IPS-NIHi7 (cell line): ENCODE results near the gene PDGFRB.
A peak's percentile ranks its signal among the peaks of the same experiment; 100 is the strongest.
"Not testable (repeated sequence)": the region's sequence is repeated elsewhere in the genome, so short reads cannot be mapped to it uniquely, and the experiment has no call there.

Experiments
- DNase-seq: peaks from one replicate; pipeline ENCODE4 v3.0.0; 2012; ENCODE audit warnings: mixed read lengths; ENCODE audit errors: extremely low spot score

Gene PDGFRB

GRCh38 chr5:150084754-150085153 is 70.9 kb downstream of the PDGFRB start:
- DNase-seq, result not testable (repeated sequence)

GRCh38 chr5:150082889-150083288 is 72.8 kb downstream of the PDGFRB start:
- DNase-seq, result peak; percentile 10

DNA sequence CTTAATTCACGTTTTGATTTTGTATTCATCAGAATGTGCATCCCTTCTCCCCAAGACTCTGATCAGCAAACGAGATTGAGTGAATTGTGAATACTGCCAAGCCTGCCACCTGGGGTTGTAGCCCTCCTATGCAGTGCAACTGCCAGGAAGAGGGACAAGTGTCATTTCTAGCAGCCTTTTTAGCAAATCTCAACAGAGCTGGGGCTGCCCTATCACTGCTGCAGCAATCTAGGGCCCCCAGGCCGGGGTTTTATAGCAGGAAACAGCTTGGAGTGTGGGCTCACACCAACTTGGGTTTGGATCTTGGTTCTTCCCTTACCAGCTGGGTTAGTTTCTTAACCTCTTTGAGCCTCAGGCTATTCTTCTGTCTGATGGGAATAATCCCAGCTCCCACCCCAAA is 73.3 kb downstream of the PDGFRB start:
- DNase-seq, result peak; percentile 11

DNA sequence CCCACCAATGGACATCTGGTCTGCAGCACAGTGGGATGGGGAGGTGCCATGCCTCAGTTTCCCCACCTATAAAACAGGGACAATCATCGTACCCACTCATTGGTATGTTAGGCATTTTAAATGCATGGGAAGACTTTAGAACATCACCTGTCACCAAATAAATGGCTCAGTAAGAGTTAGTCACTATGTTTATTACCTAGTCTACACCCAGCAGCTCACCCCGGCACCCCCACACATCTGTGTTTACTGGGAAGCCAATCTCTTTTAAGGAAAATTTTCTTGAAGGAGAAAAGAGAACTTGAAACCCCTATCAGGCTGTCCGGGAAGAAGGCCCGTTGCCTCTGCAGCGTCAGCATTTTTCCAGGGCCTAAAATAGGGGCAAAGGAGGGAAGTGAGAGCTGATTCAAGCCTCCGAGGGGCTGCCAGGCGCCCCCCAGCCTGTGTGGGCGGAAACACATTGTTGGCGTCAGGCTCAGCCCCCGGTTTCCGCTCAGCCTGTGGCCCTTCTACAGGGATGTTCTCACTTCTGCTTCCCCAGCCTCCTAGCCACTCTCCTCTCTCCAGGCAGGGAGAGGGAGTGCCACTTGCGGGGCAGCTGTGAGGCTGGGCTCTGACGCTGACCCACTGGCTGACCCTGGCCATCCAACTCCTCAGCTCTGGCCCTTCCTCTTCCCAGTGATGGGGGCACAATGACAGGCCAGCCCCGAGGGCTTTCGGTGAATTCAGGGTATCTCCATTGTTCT is 73.9 kb downstream of the PDGFRB start:
- peak; percentile 48 for DNase-seq

DNA sequence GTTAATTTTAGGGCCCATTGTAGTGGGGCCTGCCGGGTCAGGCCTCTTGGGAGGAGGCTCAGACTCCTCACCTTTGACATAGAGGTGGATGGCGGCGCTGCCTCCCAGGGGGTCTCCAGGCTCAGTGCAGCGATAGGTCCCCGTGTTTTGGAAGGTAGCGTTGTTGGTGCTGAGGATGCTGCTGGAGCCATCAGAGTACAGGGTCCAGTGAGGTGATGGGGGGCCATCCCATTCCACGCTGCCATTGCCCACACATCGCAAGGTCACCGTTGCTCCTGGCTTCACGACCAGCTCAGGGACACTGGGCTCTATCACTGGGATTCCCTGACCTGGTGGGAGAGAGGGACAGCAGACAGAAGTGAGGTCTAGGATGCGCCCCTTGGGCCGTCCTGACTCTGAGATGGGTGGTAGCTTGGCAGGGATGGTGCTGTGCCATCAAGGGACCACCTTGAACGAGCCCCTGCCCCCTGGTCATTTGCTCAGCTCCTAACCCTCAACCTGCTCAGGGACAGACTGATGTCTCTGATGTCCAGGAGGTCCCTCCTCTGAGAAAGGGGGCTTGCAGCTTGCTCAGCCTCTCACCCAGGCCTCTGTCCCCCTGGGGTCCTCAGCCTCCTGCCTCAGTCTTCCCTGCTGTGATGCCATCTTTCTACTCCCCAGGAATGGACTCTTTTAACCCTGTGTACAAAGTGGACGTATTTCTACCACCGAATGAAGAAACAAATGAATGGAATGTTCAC is 74.8 kb downstream of the PDGFRB start:
- peak; percentile 5 for DNase-seq

GRCh38 chr5:150079909-150080461 is 75.7 kb downstream of the PDGFRB start:
- DNase-seq, result peak; percentile 6

- peak; percentile 10 for DNase-seq
Observed at GRCh38 chr5:150078802-150079689, 76.6 kb downstream of the PDGFRB start.

GRCh38 chr5:150077996-150078801 is 77.4 kb downstream of the PDGFRB start:
- no peak for DNase-seq

DNA sequence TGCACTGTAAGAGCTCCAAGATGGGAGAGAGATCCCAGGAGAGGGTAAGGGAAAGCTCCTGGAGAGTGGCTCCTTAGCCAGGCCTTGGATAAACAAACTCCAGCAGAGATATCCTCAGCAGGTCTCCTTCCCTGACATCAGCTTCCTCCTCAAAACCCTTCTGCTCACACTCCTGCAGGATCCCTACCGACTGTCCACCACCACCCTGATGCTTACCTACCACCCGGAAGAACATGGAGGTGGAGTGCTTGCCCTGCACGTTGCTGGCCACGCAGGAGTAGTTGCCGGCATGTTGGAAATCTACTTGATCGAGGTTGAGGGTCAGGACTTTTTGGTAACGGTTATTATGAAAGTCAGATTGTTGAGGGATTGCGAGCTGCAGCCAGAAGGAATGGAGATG is 78.6 kb downstream of the PDGFRB start:
- peak; percentile 9 for DNase-seq

DNA sequence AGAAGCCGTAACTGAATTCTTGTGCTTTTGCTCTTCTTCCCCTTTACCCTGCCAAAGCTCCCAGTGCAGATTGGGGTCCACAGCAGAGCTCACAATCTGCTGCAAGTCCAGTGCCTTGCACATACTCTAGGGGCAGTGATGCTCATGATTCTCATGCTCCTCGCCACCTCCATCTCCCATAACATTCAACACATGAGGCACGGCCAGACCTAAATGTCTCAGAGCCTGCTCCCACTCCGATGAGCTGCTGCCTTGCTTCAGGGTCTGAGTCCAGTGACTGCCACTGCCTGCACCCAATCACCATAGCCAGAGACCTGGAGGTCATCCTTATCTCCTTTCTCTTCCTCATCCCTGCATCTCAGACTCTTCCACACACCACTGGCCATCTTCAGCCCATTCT is 79.8 kb downstream of the PDGFRB start:
- DNase-seq, result peak; percentile 18

- no peak for DNase-seq
Observed at GRCh38 chr5:150075233-150075632, 80.4 kb downstream of the PDGFRB start.

GRCh38 chr5:150073677-150074076 is 82.0 kb downstream of the PDGFRB start:
- no peak for DNase-seq

- DNase-seq, result no peak
Observed at GRCh38 chr5:150073086-150073625, 82.5 kb downstream of the PDGFRB start.

GRCh38 chr5:150070821-150071220 is 84.8 kb downstream of the PDGFRB start:
- DNase-seq, result no peak

DNA sequence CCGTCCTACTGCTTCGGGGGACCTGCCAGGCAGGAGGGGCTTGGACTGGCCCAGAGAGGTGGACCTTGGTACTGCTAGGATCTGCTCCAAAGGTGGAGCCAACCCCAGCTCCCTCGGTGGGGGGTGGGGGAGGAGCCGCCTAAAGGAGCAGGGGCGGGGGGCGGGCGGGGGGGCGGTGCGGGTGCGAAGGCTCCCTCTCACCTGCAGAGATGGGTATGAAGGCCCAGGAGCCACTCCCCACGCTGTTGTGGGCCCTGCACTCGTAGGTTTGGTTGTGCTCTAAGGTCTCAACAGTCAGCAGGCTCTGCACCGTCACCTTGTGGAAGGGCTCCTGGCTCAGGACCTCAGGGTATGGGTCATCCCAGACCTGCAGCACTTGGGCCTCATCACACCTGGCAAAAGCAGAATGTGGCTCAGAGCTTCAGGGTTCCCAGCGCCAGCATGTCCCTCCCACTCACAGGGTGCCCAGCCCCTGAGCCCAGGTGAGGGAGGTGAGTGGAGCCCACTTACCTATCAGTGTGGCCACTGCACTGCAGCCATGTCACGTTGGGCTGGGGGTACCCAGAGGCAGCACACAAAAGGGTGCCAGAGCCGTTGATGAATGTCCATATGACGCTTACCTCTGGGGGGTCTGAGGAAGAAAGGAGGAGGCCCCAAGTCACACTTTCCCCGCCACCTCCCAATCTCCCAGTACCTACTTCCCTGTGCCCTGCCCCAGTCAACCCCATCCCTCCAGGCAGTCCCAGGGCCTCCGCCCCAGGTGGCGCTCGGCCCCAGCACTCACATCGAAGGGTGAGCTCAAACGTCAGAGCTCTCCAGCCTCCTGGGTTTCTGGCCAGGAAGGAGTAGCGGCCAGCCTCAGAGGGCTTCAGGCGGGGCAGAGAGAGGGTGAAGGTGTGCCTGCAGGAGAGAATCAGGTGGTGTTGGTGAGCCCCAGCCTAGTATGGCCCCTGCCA is 85.7 kb downstream of the PDGFRB start:
- no peak for DNase-seq

GRCh38 chr5:150068961-150069645 is 86.5 kb downstream of the PDGFRB start:
- DNase-seq, result no peak

DNA sequence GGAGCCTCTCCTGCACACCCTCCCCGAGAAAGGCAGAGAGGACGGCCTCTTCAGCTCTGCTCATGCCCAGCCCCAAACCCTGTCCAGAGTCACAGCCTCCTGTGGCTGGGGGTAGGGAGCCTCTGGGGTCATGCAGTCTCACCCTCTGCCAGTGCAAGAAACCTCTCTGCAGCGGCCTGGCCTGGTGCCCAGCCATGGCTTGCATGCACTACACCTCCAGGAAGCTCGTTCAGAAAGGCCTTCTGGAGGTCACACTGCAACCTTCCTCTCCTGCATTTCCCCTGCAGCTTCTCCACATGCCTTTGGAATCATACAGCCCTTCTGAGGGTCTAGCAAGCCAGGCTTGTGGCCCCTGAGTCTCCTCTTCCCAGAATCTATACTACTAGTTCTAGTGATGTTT is 87.2 kb downstream of the PDGFRB start:
- DNase-seq, result no peak

GRCh38 chr5:150068071-150068470 is 87.6 kb downstream of the PDGFRB start:
- DNase-seq, result no peak

- no peak for DNase-seq
Observed at GRCh38 chr5:150067405-150067960, 88.2 kb downstream of the PDGFRB start.
